Stomach (tissue), 4 donors: ENCODE data around the gene ERC2.
A peak's percentile ranks its signal among the peaks of the same experiment; 100 is the strongest.

Source experiments
- EP300 ChIP-seq: sonication (generic); formaldehyde crosslinking; IDR thresholded peaks from one replicate; pipeline ENCODE4 v1.6.1; 2017; ENCODE audit warnings: antibody characterized with exemption
- POLR2A ChIP-seq, 4 donors: fragments of 450-650 bp; IDR thresholded peaks; one replicate each; pipeline ENCODE4 v1.6.1; 2016; ENCODE audit warnings: antibody characterized with exemption in 4 of 4, control low read depth in 2 of 4, mild to moderate bottlenecking in 1 of 4, moderate library complexity in 1 of 4
- POLR2AphosphoS5 ChIP-seq, 3 donors: sonication (generic); formaldehyde crosslinking; IDR thresholded peaks; one replicate each; pipeline ENCODE4 v1.6.1; 2016; ENCODE audit warnings: antibody characterized with exemption in 3 of 3
- TF ChIP-seq, protein P1 (sequence below), 7 experiments: fragments of 450-650 bp in 4 of 7; fragments of 200-600 bp in 3 of 7; sonication (generic) in 3 of 7; IDR thresholded peaks; one replicate each; pipeline ENCODE4 v1.5.1; 2016 to 2019; ENCODE audit warnings: antibody characterized with exemption in 7 of 7, control low read depth in 2 of 7, mild to moderate bottlenecking in 1 of 7

DNA sequence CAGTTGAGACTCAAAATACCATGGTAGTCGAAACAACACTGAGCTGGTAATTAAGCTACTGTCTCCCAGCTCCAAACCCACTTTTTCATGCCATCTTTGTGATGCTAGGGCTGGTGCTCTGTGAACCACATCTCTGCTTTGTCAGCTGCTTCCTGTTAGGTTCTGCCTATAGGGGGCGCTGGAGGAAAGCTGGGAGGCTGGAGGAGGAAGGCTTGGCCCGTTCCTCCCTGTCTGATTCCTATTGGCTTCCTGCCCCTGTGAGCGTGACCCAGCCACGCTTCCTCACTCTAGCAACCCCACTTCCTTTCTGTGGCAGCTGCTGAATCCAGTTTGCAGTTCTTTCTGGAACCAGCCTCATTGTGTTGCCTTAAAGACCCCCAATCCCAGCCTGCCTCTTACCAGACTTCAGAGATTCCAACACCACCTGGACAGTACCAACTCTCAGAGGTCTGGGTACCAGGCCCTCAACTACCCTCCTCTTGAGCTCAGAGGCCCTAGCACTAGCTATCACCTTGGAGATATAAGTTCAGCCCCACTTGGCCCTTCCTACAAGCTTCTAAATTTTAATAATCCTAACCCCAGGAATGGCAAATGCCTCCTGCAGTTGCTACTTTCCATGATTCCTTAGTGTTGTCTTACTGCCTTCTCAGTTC is 120.9 kb downstream of the ERC2 start:
- TF ChIP-seq, protein P1, sequence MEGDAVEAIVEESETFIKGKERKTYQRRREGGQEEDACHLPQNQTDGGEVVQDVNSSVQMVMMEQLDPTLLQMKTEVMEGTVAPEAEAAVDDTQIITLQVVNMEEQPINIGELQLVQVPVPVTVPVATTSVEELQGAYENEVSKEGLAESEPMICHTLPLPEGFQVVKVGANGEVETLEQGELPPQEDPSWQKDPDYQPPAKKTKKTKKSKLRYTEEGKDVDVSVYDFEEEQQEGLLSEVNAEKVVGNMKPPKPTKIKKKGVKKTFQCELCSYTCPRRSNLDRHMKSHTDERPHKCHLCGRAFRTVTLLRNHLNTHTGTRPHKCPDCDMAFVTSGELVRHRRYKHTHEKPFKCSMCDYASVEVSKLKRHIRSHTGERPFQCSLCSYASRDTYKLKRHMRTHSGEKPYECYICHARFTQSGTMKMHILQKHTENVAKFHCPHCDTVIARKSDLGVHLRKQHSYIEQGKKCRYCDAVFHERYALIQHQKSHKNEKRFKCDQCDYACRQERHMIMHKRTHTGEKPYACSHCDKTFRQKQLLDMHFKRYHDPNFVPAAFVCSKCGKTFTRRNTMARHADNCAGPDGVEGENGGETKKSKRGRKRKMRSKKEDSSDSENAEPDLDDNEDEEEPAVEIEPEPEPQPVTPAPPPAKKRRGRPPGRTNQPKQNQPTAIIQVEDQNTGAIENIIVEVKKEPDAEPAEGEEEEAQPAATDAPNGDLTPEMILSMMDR (IDR thresholded peaks at IDR 0.05): peak in 2 of 7 experiments; percentile 10 to 16
- TF ChIP-seq POLR2A (IDR thresholded peaks at IDR 0.05) (no peak), EP300 (no peak), POLR2AphosphoS5 (IDR thresholded peaks at IDR 0.05) (no peak)
